Smooth muscle cell of trachea (primary cell): ENCODE data around the gene DCTN3. TPM values are rescaled to one million over a fixed set of nuclear protein-coding genes. Genes with fewer than 3 reads are reported as not detected.

Source experiments
- total RNA-seq: library from RNA; depleted of rRNA; stranded (reverse); fragments of >200 nt; gene quantifications from 2 replicates; pipeline ENCODE4 v1.2.1, GENCODE V29; 2014

DCTN3 gene
- total RNA-seq = 84.4 and 159 TPM in 2 replicates

DNA sequence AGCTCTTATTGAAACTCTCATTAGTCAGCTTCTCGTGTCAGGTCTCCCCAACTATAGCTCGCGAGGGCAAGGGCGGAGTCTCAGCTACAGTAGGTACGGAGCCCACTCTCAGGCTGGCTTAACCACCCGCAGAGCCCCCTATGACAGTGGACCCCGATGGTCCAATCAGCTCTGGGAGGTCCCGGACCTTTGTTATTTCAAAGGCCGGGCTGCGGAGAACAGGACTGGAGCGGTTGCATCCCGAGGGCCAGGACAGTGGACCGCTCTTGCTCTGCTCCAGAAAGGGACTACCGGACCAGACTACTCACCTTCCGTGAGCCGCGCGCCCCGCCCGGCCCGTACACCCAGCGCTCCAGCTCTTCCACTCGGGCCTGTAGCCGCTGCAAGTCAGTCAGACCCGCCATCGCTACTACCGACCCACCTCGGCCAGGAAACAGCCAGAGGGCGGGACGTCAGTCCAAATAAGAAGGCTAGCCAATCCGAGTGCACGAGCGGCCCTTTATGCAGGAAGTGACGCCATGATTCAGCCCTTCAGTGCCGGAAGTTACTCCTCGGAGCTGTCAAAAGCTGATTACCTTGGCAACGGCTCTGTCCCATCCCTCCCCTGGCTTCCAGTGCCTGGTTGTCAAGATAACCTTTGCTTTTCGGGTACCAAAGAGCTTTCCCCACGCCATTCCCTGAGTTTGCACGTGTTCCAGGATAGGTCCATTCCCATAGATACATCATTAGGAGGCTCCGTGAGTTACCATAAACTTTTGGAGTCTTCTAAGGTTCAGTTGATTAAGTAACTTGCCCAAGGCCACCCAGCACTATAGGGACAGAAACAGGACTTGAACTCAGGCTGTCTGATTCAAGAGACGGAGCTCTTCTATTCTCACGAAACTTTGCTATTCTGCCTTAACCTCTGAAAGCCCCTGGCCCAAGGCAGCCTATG lies at the start of gene DCTN3:
Gene DCTN3 (minus strand): TSS at position 435 of the 934 bp plus-strand sequence. CDS start 31 bp downstream, at position 404.

DNA sequence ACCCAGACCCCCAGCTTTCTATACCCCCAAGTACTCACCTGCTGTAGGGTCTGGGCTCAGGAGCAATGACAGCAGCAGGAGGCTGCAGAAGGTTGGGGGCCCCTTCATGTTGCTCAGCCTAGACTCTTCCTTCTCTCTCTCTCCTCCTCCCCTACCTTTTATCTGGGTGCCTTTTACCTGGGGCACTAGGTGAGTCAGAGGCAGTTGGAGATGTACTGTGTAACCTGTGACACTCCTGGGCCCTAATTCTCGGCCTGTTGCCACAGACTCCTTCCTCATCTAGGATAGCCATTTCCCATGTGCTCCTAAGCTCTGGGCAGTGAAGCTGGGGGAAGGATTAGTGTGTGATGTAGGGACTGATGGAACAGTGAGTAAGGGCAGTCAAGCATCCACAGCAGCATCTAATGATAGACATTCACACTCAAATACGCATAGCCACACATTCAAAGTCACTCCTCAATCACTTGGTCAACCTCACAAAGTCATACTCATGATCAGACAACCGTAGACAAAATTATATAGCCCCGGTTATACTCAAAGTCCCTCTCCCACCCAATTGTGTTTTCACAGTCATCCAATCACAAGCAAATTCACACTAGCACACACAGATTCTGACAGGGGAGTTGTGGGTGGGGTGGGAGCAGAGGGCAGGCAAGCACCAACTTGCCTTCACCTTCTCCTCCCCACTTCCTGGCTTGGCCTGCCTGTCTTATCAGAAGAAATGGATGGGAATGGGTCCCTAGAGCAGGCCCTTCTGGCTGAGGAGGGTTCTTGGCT lies 42.4 kb upstream of the DCTN3 start, which contains the start of gene CCL27:
Gene CCL27 (minus strand): TSS at position 132 of the 777 bp plus-strand sequence. CDS start 24 bp downstream, at position 108.

DNA sequence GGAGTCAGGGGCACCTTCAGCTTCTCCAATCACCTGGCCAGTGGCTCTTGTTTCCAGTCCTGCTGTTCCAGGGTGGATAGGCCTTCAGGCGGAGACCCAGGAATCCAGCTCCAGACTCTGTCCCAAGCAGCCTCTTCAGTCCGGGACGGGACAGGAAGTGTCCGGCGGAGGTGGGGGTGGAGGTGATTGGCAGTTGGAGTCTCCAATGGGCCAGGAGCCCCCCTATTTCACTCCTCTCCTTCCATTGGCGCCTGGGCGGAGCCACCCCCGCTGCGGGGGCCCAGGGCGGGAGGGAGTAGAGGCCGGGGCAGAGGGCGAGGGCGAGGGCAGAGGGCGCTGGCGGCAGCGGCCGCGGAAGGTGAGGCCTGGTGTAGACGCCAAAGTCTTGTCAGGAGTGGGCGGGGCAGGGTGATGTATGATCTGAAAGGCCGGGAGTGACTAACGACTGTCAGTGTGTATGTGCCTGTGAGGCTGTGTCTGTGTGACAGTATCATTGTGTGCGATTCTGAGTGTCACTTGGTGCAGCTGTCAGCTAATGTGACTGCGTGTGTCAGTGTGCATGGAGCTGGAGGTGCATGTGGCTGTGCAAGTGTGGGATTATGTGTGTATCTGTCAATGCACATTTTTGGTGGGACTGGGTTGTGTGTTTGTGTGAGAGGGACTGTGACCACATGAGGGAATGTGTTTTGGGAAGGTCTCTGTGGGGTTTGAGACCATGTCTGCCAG lies 31.7 kb upstream of the DCTN3 start, which contains the start of gene IL11RA:
Gene IL11RA (plus strand): TSS at position 310 of the 726 bp plus-strand sequence. CDS start 3,033 bp downstream, outside the sequence.

DNA sequence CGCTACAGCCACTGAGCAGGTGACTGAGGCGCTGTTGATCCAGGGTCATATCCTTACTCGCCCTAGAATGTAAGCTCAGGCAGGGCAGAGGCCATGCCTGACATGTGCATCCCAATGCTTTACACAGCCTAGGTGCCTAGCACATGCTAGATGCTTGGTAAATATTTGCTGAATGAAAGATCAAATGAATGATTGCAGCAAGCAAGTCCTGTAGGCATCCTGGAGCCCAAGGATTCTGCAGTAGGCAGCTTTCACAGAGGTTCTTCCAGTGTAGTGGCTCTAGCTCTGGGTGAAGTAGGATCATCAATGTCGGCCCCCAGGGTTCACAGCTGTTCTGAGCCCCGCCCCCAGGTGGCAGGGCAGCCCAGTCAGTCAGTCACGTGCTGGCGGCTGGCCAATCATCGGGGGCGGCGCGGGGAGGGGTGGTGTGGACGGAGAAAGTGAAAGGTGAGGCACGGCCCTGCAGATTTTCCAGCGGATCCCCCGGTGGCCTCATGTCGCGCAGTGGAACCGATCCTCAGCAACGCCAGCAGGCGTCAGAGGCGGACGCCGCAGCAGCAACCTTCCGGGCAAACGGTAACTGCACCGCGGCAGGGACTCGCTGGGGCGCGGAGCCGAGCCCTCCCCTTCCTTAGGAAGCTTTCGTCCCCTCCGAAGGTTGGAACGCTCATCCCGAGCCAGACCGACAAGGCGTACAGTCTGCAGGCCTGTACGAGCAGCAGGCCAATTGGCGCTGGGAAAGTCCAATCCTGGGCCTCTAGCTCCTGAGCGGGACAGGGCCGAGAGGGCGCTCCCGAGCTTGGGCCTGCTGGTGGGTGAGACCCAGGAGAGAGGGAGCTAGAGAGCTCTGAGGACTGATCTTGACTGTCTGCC lies 26.2 kb upstream of the DCTN3 start, which contains the start of gene GALT:
Gene GALT (plus strand): TSS at position 465 of the 873 bp plus-strand sequence. CDS start 30 bp downstream, at position 495.

DNA sequence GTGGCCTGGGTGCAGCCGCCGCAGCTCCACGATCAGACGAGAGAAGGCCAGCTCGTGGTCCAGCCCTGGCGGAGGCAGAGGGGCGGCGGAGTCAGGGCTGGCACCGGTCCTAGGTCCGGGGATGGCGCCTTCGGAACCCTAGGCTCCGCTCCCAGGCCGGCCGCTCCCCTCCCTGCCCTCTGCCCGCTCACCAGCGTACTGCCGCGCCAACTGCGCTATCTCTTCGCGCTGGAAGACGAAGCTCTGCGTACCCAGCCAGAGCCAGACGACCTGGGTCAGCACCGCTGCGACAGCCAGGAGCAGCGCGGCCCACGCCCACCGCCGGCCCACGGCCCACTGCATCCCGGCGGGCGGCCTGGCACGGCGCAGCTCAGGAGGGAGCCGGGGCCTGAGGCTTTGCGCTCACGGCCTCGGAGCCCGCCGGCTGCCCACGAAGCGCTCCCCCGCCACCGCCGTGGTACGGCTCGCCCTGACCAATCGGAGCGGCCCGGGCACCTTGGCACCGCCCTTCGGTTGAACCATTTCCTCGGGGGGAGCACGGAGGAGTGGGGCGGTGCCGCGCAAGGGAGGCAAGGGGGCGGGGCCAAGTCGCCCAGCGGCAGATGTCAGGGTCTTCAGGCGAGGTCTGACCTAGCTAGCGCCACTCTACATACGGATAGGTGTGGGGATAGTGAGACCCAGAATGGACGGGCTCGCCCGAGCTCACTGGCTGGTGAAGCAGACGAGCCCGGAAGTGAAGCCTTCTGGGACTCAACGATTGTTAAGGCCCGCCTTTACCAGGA lies 17.3 kb upstream of the DCTN3 start, which contains the start of gene SIGMAR1:
Gene SIGMAR1 (minus strand): TSS at position 432 of the 782 bp plus-strand sequence. CDS start 90 bp downstream, at position 342.

DNA sequence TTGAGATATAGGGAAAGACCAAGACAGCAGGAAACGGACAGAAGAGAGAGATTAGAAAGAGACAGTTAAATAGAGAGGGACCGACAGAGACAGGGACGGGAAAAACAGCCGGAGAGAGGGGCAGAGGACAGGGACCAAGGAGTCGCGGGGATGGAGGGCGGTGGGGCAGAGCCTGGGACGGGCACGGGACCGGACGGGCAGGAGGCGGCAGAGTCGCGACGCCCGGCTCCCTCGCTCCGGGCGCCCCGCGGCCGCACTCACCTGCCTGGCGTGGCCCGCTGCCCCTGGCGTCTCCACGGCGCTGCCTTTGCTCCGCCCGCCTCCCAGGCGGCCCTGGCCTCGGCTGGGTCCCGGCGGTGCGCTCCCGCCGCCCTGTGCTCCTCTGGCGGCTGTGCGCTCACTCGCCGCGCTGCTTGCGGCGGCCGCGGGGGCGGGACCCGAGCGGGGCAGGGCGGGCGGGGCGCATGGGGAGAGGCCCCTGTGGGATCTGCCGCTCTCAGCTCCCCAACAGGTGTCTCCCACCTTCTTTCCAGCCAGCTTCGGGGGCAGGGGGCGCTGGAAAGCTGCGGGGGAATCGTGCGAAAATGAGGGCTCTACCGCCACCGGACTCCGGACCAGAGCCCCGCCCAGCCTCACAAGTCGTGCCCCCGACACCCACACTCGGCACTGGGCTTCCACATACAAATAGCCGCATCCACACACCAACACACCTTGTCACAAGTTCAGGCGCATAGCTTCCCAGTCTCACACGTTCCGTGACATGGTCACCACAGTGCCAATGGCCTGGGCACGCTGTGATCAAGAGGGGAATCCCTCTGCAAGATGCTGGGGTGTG lies 8.6 kb upstream of the DCTN3 start, which contains the start of gene ARID3C:
Gene ARID3C (minus strand): TSS at position 411 of the 835 bp plus-strand sequence. CDS start 1,052 bp downstream, outside the sequence.

DNA sequence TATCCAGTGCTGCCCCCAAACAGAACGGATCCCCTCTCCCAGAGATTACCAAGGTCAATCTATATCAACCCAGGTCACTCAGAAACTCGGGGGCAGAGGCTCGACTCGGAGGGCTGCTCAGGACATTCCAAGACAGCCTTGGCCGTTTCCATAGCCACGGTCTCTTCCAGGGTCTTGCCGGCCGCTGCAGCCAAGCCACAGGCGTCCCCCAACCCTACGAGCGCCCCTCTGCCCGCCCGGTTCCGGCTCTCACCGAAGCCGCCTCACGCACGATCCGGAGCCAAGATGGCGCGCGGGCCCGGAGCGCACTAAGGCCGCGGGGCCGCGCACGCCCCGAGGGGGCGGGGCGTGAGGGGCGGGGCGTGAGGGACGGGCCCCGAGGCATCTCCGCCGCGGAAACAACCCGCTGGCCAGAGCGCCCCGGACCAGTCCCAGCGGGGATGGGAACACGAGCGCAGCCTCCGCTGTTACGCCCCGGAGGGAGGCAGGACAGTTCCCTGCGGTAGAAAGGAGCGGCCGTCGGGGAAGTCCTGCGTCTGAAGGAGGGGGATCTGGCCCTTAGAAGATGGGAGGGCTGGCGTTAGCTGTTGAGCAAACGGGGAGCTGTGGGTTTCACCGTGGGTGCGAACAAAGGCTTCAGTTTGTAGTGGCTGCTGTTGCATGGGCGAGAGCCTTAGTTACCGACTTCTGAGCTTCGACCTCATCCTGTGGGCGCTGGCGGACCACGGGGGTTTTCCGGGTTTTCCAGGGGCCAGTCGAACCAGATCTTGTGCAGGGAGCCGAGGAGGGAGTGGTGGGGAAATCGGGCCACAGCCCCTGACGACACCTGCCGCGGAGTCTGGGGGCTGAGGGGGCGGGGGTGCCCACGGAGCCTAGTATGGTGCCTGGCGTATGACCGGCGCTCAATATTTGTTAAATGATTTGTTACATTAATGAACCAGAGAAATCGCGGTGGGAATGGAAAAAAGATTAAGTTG lies 8.2 kb downstream of the DCTN3 start, which contains the start of gene RPP25L:
Gene RPP25L (minus strand): TSS at position 287 of the 977 bp plus-strand sequence. CDS start 801 bp downstream, outside the sequence.

DNA sequence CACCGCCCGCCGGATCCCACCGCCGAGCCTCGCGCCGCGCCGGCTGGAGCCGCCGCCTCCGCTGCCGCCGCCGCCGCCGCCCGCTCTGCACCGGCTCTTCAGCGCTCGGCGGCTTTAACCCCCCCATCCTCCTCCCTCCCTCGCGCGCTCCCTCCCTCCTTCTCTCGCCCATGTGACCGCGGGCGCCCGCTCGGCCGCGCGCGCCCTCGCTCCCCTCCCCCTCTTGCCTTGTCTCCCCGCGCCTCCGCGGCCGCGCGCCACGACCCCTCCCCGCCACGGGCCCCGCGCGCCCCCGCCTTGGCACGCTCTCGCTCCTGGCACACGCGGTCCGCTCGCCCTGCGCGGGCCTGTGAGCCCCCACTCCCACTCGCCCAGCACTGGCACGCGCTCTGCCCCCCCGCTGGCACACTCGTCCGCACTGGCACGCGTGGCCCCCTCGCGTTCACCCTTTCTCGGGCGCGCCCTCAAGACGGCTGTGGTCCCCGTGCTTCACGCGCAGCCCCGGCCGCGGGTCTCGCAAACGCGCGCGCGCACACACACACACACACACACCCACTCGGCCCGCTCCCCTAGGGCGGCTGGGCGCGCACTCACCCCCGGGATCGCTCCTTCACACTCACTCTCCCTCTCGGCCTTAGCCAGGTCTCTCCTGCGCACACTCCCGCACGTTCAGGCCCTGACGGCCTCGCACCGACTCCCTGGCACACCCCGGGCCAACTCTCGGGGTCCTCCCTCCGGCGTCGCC lies 30.5 kb downstream of the DCTN3 start, which contains the start of gene CNTFR:
Gene CNTFR (minus strand): TSS at position 89 of the 745 bp plus-strand sequence. CDS start 20,743 bp downstream, outside the sequence.

Other genes starting within 250 kb of the DCTN3 start
- 1.2 and 1.9 TPM in 2 replicates for gene MYORG, start 243.6 kb downstream of the DCTN3 start, total RNA-seq
- 5.5 and 8.6 TPM in 2 replicates for gene FAM219A, start 161.9 kb downstream of the DCTN3 start, total RNA-seq
- under 0.01 and 0.58 TPM in 2 replicates for gene DNAI1, start 161.7 kb downstream of the DCTN3 start, total RNA-seq
- gene ENHO, start 97.5 kb downstream of the DCTN3 start, total RNA-seq = not detected in 2 replicates
- gene CNTFR, start 30.8 kb downstream of the DCTN3 start, total RNA-seq = 0.44 TPM in 1 of 2 replicates, not detected in the other
- 25.9 and 26.6 TPM in 2 replicates for gene RPP25L, start 8.4 kb downstream of the DCTN3 start, total RNA-seq
- not detected in 2 replicates for gene ARID3C, start 8.6 kb upstream of the DCTN3 start, total RNA-seq
- gene SIGMAR1, start 17.3 kb upstream of the DCTN3 start, total RNA-seq = 71.1 and 88.0 TPM in 2 replicates
- 35.3 and 47.3 TPM in 2 replicates for gene GALT, start 26.2 kb upstream of the DCTN3 start, total RNA-seq
- 16.0 and 23.0 TPM in 2 replicates for gene IL11RA, start 31.7 kb upstream of the DCTN3 start, total RNA-seq
- gene CCL27, start 42.2 kb upstream of the DCTN3 start, total RNA-seq = 0.15 and 0.17 TPM in 2 replicates
- gene CCL19, start 70.8 kb upstream of the DCTN3 start, total RNA-seq = not detected in 2 replicates
- gene CCL21, start 89.6 kb upstream of the DCTN3 start, total RNA-seq = not detected in 2 replicates